GM10266 (cell line): ENCODE results near the gene SLC35A5.
"Not testable (repeated sequence)": the region's sequence is repeated elsewhere in the genome, so short reads cannot be mapped to it uniquely, and the experiment has no call there.

Source experiments
- DNase-seq: peaks from one replicate; pipeline ENCODE4 v3.0.0; 2012; ENCODE audit errors: extremely low spot score
- CTCF ChIP-seq: IDR thresholded peaks from 2 replicates; pipeline ENCODE4 v1.5.1; 2012; ENCODE audit warnings: mild to moderate bottlenecking, low read depth; ENCODE audit not compliant: control insufficient read depth, insufficient read depth; ENCODE audit errors: missing control alignments

SLC35A5 gene

GRCh38 chr3:112560721-112561483 lies 943 bp upstream of the SLC35A5 start:
- no peak for TF ChIP-seq CTCF
- peak; percentile 60 for DNase-seq

GRCh38 chr3:112561484-112561733 lies 436 bp upstream of the SLC35A5 start:
- TF ChIP-seq CTCF = no peak

GRCh38 chr3:112564247-112564939 lies 2.5 kb downstream of the SLC35A5 start:
- not testable (repeated sequence) for DNase-seq

More at GRCh38 chr3:112561484-112561733, 436 bp upstream of the SLC35A5 start:
- DNase-seq = peak; percentile 70

- DNase-seq = no peak
- TF ChIP-seq CTCF = no peak
Observed at GRCh38 chr3:112564940-112565305, 3.1 kb downstream of the SLC35A5 start.

GRCh38 chr3:112568642-112569041 lies 6.8 kb downstream of the SLC35A5 start:
- no peak for DNase-seq
- TF ChIP-seq CTCF = no peak

DNA sequence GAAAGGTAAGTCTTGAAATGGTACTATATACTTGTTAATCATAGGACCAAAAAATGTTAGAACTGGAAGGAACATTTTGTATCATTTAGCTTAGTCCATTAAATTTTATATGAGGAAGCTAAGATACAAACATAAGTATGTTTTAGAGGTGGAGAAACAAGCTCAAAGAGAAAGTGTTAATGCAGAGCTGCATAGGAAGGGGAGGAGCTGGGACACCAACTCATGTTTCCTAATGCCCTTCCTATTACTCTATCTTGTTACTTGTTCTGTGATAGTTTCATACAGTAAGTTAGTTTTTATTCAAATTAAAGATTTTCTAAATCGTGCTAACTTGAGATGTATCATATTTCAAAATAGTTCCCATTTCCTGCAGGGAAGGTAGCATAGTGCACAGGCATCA lies 7.4 kb downstream of the SLC35A5 start:
- no peak for DNase-seq
- no peak for TF ChIP-seq CTCF

DNA sequence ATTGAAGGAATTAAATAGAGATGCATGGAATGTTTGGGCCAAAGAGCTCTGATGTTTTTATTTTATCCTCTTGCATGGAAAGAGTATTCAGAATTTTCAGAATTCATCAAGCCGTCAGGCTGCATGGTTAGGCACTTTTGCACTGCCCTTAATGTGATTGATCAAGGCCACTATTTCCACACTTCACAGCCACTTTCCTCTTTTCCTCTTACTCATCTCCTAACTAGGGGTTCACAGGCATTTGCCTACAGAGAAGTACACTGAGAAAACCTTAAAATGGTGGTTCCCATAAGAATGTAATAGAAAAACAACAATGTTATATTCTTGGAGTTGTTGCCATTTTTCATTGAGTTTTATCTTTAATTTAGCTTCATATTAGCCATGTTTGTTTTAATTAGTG lies 10.9 kb downstream of the SLC35A5 start:
- no peak for TF ChIP-seq CTCF
- no peak for DNase-seq
